NCI-H82 (cell line): ENCODE data around the gene FAM180A.
"Not testable (repeated sequence)": the region's sequence is repeated elsewhere in the genome, so short reads cannot be mapped to it uniquely, and the experiment has no call there.

ENCODE experiments used
- DNase-seq: peaks from one replicate; lab custom pipeline; 2025; lab: John Stamatoyannopoulos, UW

Gene FAM180A

DNA sequence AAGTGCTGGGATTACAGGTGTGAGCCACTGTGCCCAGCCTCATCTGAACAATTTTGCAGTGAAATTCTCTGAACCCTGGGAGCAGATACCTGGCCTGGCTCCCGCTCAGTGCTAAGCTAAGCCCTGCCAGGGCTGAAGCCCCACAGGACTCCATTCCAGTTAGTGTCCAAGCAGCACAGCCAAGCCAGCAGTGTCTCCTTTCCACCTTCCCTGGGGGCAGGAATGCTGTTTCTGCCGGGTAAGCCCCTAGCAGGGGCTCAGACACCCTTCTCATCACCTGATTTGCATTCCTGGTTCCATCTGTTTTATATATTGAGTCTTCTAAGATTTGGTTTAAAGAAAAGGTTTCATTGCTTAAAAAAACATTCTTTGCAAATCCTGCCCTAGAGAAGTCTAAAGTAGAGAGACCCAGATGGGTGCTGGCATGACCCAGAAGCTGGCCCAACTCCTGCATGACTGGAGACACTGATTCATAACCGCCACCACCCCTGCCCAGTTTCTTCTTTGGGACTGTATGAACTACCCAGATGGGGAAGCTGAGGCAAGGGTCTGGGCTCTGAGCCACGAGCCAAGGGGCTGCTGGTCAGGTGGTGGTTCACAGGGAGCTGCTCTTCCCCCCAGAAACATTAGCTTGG is 34.7 kb downstream of the FAM180A start:
- no peak for DNase-seq

DNA sequence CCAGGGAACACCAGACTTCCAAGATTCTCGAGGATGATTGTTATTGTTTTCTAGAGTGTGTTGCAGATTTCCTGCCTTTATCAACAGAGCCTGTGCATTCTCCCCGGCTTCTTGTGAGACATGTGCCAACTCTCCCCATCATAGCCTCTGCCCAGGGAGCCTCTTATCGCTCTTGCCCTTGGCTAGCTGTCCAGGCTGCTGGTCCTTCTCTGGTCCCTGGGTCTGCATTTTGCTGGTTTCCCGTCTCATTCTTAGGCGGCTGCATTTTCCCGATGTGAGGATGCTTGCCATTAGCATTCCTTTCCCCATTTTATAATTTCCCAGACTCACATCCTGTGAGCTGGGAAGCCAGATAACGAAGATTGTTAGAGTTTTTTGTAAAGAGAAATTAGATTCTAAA is 35.8 kb downstream of the FAM180A start:
- no peak for DNase-seq

DNA sequence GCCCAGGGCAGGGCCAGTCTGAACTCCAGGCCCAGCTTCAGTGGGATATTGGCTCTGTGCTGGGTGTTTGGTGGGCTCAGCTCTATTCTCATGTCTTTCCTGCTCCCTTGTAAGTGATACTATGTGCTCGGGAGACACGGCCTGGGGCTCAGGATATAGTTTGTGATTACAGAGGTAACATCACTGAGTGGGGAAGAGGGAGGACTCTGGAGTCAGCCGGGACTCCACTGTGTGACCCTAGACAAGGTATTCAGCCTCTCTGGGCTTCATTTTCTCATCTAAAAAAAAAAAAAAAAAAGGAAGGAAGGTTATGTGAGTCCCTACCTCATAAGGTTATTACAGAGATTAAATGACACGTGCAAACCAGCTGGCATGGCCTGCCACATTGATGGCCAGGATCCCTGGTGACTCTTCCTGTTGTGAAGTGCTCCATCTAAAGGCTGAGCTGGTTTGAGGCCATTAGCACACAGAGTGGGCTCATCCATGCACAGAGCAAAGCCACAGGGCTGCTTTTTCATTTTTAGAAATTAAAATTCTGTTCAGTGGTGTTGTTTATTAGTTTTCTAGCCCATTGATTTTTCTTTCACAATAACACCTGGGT is 36.3 kb downstream of the FAM180A start:
- peak; percentile 51 for DNase-seq

DNA sequence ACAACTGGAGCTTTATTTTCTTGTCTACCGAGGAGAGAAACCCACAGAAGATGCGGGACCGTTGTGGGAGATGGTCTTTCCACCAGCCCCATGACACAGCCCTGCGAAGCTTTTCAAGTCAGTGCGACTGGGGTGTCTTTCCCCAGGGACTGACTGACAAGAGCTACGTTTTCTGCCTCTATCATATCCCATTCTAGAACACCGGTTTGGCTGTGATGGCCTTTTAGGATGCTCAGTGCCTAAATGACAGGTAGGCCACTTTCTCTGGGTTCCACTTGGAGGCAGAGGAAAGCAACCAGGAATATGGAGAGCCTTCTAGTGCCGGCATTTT is 37.5 kb downstream of the FAM180A start:
- no peak for DNase-seq

DNA sequence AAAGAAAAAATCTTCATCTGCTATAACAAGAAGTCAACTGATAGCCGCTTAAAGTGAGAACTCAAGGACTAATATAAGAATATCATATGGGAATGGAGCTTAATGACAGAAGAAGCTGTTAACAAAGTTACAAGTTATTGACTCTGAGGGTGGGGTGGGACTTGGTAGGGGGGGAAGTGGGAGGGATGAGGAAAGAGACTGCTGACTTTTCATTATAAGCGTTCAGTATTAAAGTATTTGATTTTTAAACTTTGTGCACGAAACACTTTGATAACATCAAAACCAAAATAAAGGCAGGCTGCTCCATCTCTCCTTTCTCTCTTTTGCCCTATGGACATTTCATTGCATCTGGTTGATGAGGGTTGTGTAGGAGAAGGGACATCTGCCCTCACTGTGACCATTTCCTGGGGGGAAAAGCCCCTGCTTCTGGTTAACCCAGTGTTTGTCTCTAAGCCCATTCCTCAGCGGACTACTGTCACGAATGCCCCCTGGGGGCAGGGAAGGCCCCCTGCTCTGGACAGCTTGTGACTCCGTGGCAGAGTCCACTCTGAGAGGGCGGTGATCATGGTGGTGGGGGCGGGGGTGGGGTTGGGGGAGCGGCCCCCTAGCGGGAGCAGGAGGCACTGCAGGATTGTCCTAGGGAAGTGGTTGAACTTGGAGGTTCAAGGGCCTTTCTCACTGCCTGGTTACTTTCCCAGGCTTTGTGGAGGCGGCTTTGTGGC is 38.0 kb downstream of the FAM180A start:
- peak; percentile 47 for DNase-seq

DNA sequence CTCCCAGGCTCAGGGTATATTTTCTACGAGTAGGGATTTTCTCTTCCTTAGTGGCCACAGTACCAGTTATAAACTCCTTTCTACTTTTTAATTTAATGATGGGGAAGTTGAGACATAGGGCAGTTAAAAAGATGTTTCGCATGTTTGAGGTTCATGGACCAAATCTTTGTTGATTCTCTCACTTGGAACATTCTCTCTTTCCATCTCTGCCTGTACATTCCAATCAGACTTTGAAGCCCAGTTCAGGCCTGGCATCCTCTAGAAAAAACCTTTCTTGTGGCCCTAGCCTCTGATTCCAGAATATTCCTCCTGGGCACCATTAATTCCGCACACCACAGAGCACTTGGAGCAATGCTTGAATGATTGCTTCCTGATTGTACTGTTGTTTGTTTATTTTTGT is 39.1 kb downstream of the FAM180A start:
- DNase-seq = no peak

DNA sequence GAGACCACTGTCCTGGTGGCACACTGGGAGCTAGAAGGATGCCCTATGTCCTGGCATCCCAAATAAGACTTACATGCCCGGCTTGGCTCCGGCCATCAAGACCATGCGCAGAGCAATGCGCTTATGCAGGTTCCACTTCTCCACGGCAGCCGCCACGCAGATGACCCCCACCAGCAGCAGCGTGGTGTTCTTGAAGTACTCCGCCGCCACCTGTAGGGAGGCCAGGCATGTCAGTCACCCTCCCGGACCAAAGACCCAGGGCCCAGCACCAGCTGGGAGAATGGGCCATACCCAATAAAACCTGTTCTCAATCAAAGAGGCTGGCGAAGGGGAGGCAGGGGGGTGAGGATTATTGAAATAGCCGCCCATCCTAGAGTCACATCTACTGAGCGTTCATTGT is 40.6 kb downstream of the FAM180A start:
- DNase-seq = peak; percentile 12

DNA sequence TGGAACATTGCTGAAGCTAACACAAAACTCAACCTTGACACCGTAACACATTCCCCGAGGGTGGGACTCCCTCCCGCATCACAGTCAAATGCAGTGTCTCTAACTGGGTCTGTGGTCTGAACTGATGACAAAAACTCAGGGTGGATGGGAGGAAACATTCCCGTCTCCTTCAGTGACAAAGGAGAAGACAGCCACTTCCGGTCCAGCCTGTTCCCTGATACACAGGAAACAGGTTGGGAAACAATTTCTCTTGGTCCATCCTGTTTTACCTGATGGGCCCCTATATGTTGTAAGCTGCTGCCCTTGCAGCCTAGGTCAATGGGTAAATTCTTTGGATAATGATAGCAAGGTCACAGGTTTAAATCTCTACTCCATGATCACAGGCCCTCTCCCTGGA is 41.0 kb downstream of the FAM180A start:
- DNase-seq = no peak

DNA sequence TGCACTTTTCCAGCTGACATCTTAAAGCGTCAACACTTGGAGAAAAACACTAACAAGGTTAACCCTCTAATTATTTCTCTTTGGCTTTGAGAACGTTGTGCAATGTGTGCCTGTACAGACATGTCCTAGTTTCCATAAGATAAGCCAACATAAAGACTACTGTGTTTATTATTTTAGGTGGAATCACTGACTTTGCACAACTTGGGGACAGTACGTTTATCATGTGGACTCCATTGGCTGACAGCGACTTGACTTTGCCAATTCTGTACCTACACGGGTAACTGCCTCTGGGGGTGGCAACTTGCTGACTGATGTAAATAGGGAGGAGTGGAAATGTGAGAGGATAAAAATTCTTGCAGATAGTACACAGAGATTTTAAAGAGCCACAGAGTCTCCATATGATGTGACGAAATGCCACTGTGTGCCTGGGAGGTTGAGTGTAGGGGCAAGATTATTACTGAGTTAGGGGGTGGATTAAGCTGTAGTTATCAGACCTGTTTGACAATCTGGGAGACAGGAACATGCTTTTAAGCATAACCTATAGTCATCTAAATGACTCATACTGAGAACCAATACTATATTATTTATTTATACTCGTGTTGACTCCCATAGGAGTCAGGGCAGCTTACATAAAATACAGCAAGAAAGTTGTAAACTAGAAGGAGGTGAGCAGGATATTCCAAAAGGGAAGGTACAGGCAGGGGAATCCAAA is 41.6 kb downstream of the FAM180A start:
- DNase-seq = no peak

DNA sequence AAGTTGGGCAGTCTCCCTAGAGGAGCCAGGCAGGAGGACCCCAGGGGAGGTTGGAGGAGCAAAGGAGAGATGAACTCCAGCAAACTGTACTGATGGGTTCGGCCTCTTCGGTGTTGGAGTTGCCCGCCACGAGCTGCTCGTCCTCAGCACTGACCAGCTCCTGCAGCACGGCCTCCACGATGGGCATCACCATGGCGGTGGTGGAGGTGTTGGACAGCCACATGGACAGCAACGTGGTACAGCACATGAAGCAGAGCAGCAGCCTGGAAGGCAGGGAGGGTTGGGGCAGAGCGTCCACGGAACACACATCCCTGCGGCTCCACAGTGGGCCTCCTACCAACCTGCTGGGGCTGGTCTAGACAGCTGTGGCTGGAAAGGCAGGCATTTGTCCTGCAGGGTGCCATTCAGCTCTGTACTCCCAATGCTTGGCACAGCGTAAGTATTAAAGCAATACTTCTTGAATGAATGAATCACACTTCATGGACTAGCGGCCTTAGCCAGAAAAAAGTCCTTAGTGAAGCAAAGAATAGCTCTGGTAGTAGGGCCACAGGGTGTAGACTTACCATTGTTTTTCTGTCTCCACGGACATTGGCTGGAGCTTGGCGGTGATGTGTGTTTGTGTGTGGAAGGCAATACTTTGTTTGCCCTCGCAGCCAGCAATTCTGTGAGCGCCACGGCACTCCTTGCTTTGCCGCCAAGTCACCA is 42.4 kb downstream of the FAM180A start:
- DNase-seq = no peak

DNA sequence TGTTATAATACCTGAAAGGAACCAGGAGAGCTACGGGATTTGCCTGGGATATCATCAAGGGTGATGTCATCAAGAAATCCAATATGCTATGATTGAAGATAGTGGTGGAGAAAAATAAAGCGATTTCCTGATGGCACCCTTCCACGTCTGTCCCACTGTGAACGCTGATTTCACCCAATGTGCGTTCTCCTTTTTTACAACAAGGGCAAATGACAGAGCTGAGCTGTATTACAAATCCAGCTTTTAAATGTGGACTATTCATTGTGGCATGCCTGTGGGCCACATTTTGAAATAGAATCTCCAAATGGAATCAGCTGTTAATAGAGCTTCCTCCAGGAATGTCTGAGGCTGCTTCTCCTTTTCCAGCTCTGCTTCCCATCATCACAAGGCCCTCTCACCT is 43.9 kb downstream of the FAM180A start:
- no peak for DNase-seq

DNA sequence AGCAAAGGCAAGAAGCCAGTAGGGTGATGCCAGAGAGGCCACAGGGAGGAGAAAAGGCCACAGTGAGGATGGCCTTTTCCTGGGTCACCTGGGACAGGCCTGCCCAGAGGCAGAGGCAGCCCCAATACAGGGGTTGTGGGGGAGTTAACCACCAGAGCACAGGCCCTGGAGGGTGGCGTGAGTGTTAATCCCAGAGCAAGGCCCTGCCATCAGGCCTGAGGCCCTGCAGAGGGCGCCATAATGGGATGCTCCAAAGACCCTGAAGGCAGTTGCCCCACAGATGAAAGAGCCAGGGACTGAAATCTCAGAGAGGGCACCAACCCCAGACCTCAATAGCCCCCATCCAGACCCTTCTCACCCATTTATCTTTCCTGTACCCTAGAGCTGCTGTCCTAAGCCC is 44.5 kb downstream of the FAM180A start:
- peak; percentile 25 for DNase-seq

DNA sequence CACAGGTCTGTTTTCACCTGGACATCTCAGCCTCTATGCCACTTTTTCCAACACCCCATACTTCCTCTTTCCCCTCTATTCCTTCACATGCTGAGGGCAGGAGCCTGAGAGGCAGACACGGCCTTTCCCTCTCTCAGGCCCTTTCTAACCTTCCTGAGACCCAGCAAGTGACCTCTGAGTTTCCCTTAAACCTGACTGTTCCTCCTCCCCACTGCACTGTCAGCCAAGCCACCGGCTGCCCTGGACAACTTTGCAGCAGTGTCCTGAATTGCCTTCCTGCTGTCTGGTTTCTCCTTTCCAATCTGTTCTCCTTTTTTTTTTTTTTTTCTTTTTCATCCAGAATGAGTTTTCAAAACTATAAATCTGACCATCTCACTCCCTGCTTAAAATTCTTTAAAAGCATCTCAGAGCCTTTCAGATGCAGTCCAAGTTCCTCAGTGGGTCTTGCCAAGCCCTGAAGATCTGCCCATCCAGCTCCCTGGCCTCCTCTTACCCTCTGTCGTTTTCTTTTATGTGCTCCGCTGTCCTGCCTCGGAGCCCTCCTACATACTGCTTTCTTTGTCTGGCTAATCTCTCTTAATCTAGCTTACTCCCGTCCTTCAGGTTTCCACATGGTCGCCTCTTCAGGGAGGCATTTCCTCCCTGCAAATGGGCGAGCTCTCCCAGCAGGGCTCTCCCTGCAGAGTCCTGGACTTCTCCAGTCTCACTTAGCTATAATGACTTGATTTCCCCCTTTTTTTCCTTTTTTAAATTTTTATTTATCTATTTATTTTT is 51.1 kb downstream of the FAM180A start:
- DNase-seq = peak; percentile 84

DNA sequence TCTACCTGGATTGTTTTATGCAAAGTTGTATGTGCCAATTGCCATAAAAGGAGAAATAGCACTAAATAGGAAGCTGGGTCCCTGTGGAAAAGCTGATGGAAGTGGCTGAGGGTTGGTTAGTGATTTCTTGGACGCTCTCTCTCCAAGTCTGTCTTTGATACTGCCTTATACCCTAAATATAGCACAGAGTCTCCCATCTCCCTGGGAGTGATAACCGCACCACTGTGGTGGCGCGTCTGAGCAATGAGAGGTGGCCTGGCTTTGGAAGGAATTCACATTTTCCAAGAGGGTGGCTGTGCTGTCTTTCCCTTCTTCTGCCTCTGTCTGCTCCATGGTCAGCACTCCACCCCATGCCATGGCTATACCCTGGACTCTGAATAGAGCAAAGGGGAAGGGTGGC is 55.1 kb downstream of the FAM180A start:
- DNase-seq = no peak

DNA sequence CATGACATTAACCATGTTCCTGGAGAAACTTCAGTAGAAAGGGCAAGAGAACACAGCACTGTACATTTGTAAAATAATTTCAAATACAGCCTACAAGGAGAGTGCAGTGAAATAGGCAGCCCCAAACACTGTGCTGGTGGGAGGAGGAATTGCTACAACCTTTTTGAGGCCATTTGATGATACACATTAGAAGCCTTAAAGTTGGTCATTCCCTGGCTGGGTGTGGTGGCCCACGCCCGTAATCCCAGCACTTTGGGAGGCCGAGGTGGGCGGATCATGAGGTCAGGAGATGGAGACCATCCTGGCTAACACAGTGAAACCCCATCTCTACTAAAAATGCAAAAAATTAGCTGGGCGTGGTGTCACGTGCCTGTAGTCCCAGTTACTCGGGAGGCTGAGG is 56.0 kb downstream of the FAM180A start:
- not testable (repeated sequence) for DNase-seq

DNA sequence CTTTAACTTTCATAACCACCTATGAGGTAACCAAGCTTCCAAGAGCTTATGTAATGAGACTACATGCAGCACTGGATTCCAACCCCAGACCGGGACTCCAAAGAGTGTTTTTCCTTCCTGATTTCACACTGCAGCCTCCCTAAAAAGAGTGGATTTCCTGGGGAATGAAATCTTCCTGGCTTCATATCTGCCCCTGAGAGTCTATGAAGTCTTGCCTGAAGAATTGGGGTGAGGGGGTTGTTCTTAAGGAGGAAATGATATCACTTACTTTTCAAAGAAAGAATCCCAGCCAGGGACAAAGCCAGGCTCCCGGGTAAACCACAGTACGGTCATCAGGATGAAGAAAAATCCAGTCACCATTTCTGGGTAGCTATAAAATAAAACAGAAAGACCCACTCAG is 56.6 kb downstream of the FAM180A start:
- DNase-seq = no peak

DNA sequence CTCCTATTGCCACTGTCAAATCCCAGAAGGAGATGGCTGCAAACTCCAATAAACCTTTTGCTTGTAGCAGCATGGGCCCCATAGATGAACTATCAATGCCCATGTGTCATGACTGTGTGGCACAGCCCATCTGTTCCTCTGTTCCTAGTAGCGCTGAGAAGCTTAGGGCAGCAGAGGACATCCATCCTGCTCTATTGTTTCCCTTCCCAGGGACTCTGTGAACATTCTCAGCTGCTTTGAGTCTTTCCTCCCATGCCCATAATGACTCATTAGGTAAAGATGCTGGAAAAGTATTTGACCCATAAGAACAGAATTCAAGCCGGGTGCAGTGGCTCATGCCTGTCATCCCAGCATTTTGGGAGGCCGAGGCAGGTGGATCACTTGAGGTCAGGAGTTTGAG is 58.0 kb downstream of the FAM180A start:
- DNase-seq = no peak

DNA sequence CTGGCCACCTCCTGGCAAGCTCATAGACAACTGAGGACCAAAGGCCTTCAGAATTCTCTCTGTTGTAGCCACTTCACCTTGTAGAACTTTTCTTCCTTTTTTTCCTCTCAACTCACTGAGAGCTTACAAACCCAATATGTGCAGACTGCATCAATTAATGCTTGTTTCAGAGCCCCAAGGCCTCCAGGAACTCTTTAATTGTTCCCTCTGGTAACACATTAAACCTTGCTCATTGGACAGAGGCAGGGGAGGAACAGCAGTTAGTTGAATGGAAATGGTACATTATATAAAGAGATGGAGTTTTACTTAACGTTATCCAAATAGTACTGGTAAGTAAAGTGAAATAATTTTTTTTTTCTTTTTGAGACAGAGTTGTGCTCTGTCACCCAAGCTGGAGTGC is 61.1 kb downstream of the FAM180A start:
- DNase-seq = no peak

DNA sequence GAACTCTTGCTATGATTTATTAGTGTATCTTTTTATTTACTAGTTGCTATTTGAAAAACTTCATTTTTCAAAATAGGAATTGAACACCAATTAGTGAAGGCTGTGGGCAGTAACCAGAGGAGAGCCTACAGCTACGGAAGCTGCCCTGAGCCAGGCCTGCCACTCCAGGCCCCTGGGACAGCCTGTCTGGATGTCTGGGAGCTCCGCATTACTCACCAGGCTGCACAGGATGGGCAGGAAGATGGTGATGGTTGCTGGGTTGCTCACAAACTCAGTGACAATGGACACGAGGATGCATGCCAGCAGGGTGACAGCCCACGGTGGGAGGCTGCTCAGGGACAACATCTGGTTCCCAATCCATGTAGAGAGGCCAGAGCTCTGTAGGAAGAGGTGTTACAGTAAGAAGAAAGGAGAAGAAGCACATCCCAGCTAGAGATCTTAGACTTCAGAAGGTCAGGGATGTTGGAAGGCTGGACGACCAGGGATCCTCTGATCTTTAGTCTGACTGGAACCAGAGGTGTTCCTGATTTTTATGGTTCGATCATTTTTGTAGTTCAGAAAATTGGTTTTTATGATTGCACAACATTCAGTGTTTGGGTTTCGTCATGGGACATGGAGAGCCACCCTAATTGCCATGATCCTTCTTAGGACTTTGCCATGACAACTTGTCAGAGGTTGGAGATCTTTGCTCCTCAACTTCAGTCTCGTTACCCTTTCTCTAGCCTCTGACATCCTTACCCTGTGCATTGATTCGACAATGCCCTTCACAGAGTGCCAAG is 63.1 kb downstream of the FAM180A start:
- DNase-seq = no peak

DNA sequence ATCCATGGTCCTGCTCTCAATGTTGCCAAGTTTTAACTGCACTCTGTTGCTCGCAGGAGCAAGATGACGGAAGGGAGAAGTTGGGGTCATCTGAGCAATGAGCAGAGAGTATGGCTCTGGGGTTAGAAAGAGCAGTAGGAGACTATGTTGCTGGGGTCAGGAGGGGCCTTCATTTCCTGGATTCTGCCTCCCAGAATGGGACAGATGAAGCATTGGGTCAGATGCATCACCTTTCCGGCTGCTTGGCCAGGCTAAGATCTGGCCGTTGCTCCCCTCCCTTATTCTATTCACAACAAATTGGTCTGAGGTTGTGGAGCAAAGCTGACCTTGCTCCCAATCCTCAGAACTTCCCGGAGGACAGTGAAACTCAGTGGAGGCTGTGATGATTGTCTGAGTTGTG is 63.9 kb downstream of the FAM180A start:
- no peak for DNase-seq

DNA sequence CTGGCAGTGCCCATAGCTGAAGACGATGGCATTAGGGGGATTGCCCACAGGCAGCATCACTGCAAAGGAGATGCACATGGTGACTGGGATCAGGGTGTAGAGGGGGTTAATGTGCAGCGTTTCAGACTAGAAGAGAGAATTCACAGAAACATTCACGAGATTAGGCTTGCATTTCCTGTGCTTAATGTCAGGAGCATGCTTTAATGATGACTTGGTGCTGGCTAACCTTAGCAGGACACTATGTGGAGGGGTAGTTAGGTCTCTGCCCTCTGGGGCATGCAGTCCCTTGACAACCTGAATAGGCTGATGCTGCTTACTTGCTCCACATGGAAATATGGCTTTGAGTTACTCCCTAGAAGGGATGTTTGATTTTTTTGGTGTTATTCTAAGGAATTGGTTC is 64.5 kb downstream of the FAM180A start:
- no peak for DNase-seq
